Measurements from ENCODE around the gene EBF3.

The EBF3 gene

DNA sequence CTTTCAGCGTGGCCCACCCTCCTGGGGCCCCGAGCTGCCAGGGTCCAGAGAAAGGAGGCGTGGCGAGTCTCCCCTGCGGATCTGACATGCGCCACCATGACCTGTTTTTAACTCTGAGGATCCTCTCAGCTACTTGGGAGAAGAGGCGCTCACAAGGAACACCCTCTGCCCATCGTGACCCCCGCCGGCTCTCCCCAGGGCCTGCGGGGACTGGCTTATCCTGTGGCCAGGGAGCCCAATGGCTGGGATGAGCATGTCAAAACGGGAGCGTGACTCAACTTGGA is 93.7 kb downstream of the EBF3 start:
- DNase-seq (ENCODE audit: low read depth): no peak

DNA sequence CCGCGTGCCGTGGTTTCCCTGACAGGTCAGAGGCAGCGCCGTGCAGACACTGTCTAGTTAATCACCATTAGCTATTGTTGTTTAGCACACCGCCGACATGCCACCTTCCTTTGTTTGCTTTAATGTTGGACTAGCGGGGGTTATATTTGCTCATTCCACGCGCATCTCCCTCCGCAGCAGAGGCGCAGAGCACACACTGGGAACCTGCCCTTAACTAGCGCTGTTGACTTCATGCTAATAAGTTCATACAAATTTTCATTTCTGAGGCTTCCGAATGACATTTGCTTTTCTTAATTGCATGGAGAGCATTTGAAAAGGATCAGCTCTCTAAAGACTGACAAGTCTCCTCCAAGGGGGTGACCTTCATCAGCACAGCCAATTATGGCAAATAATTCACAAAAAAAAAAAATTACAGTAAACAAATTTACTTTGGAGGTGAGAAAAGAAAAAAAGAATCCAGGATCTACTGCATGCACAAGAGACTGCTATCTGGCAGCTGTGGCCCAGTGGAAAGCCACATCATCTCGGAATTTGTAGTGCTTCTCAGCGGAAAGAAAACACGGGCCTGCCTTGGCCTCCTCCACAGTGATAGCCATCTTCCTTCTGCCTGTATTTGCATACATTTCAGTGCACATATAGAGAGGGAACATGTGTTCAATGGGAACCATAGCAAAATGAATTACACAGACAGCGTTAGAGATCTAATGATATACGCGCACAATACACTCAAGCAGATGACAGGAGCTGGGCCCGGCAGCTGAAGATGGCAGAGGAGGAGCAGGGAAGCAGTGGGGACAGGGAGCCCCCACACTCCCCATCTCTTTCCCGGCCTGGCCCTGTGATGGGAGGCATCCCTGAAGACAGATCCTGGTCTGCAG is 94.2 kb downstream of the EBF3 start:
- DNase-seq (ENCODE audit: low read depth): no peak

DNA sequence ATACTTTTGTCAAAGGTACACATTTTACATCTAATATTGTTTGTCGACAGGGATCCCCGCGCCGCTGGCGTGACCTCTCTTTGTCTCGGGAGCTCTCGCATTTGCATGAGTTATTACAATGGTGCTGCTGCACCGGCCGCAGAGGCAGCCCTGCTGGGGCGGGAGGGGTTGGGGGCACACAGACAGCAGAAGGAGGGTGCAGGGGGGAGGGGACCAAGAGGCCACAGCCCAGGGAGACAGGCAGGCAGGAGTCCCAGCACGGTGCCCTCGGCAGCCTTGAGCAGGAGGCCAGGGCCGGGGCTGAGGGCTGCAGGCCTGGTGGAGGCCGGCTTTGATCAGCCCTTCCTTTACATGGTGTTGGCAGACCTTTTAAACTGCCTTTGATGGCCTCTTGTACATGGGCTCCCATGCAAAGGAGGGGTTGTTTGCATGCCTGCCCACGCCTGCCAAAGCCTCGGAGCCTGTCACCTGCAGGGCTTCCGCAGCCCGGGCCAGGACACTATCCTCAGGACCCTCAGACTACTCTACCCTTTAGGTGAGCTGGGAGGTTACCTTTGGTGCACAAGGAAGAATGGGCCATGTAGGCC is 95.5 kb downstream of the EBF3 start:
- DNase-seq (ENCODE audit: low read depth): no peak

DNA sequence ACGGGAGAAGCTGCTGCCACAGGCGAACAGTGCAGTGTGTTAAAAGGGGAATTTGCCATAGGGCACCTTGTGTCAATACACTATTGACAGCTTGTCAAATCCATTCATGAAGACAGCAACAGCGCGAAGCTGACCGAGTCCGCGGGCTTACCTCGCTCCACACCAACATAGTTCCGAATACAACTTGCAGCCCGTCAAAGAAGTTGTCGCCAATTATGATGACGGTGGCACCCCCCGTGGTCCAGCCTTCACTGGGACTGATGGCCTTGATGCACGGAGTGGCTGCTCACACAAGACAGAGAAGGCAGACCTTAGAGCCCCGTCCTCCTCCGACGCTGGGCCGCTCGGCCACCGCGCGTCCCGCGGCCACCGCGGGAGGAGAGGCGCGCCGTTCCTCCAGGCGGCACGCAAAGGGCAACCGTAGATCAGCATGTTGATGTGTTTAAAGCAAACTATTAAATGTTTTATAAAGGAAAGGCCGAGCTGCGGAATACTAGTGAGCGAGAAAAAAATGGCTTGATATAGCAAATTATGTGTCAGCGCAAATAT is 96.4 kb downstream of the EBF3 start:
- no peak for DNase-seq (ENCODE audit: low read depth)

DNA sequence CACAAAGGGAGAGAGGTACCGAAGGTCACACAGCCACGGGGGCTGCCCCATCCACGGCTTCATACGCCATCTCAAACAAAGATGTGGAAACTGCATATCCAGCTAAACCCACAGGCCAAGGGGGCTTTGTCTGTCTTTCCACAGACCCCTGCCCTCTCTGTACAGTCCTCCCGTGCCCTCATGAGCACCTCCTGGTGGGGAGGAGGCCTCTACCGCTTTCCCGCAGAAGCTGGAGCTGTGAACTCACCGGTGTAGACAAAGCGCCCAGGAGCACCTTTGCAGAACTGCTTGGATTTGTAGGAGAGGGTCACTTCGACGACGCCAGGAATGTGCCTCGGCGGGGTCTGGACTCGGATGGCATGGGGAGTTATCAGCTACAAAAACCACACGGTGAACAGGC is 97.2 kb downstream of the EBF3 start:
- no peak for DNase-seq (ENCODE audit: low read depth)

DNA sequence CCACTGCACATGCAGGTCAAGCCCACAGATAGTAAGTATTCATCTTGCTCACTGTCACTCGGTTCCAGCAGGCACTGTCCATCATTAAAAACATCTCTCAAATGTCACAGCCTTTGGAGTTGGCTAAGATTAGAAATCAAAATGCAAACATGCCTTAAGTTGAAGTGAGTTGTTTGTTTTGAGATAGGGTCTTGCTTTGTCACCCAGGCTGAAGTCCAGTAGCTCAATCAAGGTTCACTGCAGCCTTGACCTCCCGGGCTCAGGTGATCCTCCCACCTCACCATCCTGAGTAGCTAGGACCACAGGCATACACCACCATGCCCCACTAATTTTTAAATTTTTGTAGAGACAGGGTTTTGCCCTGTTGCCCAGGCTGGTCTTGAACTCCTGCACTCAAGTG is 98.1 kb downstream of the EBF3 start:
- no peak for DNase-seq (ENCODE audit: low read depth)

DNA sequence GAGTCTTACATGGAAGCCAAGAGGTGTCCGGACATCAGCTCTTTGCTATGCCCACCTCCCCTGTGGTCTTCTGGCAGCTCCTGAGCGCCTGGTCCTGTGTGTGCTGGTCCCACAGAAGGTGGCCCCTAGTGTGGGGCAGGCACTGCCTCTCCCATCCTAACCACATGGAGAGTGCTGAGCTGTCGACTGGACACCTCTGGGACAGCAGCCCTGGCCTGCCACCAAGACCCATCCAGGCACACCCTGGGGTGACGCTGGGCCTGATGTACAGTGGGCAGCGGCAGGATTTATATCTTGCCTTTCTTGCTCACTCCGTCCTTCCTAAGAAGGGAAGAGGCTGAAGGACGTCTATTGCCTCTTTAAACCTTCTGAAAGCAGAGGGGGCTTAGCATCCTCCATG is 98.7 kb downstream of the EBF3 start:
- no peak for DNase-seq (ENCODE audit: low read depth)

DNA sequence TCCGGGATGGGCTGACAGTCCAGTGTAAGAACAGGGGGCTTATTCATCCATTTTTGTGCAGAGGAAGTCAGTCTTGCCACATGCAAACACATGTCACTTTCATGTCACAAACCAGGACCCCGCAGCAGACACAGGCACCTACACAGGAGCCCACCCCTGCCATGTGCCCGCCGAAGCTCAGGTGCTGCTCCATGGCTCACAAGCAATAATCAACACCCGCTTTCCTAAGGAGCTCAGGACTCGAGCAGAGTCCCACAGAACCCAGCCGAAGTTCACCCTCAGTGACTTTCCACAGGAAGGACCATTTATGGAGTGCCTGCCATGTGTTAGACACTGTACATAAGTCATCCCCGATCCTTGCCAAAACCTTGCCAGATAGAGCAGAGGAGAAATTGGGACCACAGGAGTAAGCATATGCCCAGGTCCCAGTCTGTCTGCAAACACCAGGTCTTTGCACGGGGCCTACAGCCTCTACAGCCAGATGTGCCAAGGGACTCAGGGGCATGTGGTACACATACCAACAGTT is 99.4 kb downstream of the EBF3 start:
- no peak for DNase-seq (ENCODE audit: low read depth)

DNA sequence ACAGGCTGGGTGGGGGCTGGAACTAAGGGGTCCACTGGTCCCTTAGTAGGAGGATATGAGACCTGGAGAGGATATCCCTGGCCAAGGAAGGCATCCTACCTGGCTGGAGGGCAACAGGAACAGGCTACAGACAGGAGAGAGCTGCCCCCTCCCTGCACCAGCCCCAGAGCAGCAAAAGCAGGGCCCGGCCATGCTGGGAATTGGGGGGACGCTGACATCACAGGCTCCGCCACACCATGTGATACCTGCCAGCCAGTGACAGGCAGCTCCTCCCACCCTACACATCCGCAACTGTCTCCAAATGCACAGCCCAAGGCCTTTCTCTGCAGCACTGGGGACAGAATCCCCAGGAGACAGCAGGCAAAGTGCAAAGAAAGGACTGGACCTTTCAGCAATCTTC is 100.0 kb downstream of the EBF3 start:
- DNase-seq (ENCODE audit: low read depth): no peak

DNA sequence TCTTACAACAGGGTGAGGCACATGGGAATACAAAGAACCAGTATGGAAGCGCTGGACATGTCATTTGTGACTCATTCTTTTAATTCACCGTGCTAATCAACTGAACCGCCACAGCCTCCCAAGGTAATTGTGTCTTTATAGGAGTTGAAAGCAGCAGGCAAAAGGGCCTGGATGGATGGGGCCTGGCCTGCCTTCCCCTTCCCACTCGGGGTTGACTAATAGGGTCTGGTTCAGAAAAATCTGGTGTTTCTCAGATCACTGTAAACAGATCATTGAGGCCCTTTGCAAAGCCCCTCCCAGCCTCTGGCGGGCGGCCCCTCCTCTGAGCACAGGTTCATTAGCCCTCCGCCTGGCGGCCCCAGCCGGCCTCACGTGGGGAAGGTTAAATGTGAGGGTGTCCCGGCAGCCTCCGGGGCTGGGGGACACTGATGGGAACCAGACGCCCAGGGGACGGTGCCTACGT is 100.8 kb downstream of the EBF3 start:
- DNase-seq (ENCODE audit: low read depth): no peak

DNA sequence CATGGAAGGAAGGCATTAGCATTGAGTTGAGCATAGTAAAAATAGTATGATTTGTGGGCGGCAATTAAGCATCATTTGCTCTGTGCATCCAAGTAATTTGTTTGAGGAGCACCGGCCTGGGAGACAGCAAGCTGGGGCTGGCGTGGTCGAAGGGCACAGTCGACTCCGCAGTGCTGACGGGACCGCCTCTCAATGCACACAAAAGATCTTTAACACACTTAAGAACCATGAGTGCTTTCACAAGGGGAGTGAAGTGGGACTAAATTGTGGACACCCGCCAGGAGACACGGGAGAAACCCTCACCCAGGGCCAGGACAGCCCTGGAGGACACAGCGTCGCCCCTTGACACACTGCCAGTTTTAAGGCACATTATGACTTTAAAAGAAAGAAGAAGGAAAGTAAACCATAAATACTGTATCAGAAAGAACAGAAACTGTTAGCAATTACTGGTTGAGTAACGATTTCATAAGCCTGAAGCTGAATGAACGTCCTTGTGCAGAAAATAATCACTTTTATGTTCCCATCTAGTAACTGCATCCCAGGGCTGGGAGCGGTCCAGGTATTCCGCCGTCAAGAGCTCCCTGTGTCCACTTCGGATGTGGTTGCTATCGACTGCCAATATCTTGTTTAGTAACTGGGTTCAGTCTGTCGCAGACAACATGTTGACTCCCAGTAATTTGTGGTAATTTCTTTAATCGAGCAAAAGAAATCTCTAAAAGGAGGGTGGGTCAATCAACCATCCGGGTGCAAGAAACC is 102.1 kb downstream of the EBF3 start:
- no peak for DNase-seq (ENCODE audit: low read depth)

DNA sequence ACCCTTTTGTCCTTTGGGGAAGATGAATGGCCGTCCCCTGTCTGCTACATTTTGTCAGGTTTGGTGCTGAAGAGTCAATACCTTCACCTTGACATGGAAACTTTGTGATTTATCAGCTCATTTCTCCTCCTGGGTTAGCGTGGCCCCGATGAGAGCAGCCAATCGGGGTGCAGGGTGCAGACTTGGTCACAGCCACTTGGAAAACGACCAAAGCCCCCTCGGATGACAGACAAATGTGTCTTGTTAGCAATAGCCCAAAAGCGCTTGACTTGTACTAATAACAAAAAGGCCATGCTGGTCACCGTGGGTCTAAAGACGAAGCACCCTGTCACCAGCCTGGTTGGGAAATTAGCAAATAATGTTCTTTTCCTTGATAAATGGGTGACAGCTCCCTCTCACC is 103.7 kb downstream of the EBF3 start:
- no peak for DNase-seq (ENCODE audit: low read depth)

DNA sequence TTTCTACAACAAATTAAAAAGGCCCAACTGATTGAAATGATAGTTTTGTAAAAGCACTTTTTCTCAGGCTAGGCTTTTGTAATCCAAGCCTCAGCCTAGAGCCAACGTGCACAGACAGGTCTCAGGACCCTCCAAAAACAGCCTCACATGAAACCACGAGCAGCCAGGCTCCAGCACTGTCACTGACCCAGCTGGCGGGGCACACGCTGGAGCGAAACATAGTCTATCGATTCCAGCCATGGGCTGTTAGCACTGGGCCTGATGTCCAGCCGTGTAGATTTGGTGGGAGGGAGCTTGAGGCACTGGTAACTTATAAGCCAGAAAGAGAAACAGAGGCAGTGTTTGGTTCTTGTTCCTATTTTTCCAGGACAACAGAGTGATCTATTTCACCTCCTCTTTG is 104.5 kb downstream of the EBF3 start:
- no peak for DNase-seq (ENCODE audit: low read depth)

DNA sequence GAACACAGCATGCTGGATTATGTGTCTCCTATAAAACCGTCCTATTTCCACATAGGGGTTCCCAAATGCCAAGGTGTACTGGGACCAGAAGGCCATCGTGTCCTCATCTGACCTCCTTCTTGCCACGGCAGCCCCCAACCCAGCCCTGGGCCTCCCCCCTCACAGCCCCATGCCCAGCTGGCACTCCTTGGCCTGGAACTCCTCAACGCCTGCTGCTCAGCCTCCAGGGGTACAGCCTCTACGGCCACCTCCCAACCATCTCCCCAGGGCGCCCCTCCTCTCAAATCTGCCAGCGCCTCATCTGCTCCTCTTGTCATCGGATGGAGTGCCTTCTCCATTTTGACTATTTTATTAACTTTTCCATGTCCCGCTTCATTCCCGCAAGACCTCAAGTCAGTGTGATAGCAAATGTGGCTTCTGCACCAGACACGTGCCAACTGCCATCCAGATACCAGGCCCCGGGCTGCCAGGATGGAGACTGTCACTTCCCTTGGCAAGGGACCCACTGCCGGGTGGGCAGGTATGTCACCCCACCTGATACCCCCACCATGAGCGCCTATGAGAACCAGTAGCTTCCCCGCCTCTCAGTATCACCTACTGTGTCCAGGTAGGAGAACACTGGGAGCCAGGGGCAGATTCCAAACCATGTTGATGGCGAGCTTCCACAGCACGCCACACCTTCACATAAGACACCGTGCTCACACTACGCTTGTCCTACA is 106.7 kb downstream of the EBF3 start:
- no peak for DNase-seq (ENCODE audit: low read depth)

DNA sequence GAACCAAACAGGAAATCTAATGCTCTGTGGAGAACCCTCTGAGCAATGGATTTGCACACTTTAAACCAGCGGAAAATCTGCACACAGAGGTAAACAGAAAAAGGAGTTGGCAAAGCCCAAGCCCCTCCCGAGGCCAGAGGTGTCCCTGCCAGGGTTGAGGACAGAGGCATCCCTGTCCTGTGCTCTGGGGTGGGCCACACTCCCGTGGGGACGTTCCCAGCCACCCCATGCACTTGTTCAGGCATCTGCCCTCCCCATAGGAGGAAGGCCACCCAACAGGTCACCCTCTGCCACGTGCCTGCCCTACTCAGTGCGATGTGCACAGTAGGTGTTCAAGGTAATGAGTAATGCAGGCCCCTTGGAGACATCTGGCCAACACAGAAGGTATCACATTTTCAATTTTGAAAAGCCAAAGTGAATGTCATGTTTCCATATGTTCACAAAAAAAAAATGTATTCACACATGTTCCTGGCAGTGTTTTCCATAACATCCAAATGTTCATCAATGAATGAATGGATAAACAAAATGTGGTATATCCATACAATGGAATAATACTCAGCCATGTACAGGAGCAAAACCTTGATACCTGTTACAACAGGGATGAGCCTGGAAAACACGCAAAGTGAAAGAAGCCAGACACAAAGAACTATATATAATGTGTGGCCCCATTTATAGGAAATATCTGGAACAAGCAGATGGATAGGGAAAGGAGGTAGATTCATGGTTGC is 108.1 kb downstream of the EBF3 start:
- DNase-seq (ENCODE audit: low read depth): no peak

DNA sequence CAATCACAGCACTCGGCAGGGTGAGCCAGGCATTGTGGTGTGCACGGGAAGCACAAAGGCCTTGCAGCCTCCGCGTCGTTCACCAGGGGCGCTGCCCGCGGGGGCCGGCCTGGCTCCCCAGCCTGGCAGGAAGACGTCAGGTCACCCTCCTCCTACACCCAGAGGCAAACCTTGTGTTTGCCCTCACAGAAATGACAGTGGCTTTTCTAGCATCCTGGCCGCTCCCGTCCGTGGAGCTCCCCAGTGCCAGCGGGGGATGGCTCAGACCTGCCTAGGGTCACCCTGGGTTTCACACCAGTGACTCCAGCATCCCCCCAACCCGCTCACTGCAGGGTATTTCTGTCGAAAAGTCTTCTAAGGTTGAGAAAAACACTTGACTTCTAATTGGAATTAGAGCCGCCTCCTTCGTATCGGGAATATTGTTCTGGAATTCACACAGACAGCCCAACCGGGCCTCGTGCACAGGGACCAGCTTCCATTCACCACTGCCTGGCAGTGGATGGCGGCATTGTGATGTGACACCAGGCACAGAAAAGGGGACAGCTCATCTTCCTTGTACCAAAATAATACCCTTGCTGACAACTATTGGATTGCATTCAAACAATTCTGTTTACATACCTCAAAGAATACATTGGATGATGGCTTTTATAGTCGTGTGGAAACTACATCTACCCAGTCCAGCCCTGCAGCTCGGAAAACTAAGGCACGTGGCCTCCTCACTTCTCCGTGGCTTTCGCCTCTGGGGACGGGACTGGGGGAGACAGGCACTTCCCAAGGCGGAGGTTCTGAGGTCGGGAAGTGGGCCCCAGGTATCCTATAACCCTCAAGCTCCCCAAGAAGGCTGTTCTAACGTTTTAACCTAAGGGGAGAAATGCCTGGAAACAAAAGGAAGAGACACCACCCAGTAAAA is 109.0 kb downstream of the EBF3 start:
- DNase-seq (ENCODE audit: low read depth): no peak

DNA sequence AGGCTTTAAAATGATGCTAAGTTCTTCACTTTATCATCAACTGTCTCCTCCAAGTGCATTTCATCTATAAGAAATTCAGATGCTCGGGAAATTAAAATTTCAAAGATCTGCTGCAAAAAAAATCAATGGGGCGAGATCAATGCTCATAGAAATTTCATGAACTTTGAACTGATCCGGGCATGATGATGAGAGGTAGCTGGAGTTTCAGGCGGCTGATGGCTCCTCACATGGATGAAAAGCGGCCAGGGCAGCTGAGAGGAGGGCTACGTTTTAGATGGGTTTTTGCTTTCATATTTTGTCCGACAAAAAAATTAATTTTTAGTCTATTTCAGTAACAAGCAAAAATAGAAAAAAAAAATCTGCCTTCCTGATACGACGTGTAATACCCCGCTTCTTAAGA is 109.9 kb downstream of the EBF3 start:
- DNase-seq (ENCODE audit: low read depth): no peak

DNA sequence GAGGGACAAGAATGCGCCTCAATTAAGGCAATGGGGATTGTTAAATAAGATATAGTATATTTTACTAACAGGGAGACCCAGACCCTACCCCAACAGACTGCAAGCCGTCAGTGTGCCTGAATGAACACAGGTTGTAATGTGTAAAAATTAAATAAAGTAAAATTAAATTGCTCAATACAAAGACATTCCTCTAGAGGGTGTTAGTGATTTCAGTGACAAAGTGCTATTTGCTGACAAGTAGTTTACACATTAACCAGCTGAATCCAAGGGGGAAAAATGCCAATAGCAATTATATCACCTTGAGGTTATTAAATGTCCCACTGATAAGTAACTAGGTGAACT is 110.5 kb downstream of the EBF3 start:
- DNase-seq (ENCODE audit: low read depth): no peak

DNA sequence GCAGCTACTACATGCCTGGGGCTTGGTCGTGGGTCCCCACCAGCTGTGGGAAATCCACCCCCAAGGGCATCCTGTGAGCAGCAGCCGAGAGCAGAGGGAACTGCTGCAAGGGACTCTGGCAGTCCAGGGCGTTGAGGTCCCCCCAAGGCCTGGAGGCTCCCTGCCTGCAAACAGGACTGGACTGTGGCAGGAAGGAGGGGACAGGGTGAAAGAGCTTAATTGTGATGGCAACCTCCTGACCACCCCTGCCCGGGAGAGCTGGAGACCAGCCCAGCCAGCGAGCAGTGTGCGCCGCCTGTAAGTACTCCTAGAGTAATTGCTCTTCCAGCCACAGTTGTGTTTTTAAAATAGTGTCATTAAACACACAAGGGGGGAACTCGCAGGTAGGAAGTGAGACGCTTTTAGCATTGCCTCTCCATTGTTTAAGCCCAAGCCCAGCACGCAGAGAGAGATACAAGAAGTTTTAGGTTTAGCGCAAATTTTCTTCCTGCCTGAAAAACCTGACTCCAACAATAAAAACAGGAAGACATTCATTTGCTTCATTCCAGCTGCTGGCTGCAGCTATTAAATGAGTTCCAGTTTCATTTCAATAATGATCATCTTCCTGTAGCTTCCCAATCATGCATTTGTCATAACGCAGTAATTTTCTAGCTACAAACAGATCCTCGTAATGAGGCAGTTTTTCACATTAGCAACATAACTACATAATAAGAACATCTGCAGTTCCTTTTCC is 111.1 kb downstream of the EBF3 start:
- DNase-seq (ENCODE audit: low read depth): no peak
